H1 (cell line): Measurements from ENCODE around the gene MYO18A. TPM values are rescaled to one million over a fixed set of nuclear protein-coding genes. Genes with fewer than 3 reads are reported as not detected.

Experiments
- CTCF ChIA-PET: fragments of 300-600 bp; sonication (Branson Sonifier 250); formaldehyde crosslinking; loops from one replicate; lab custom pipeline; 2021; ENCODE audit not compliant: partially characterized antibody; lab: Charles Lee
- POLR2A ChIA-PET: fragments of 300-600 bp; sonication (Branson Sonifier 250); formaldehyde crosslinking; loops from one replicate; lab custom pipeline; 2021; ENCODE audit warnings: inconsistent platforms; ENCODE audit not compliant: partially characterized antibody; lab: Charles Lee
- DNase-seq, 2 experiments: peaks; one replicate each; pipeline versions ENCODE4 v3.0.0 to v3.0.0-alpha.2; 2010 to 2022; ENCODE audit warnings: low spot score in 2 of 2, low read depth in 1 of 2, mixed read lengths in 1 of 2
- FAIRE-seq: peaks from 2 replicates; lab custom pipeline; 2011; peaks lifted over from hg19 to GRCh38; lab: Jason Lieb, UNC
- H2AFZ ChIP-seq: 2 replicates; pipeline ENCODE4 v1.8.1; 2012; ENCODE audit warnings: low read length, inconsistent platforms
- H2AK5ac ChIP-seq: 2 replicates; pipeline ENCODE4 v1.6.1; 2013; ENCODE audit warnings: low read depth, low read length
- H2BK120ac ChIP-seq: replicated peaks from 2 replicates; pipeline ENCODE3; 2013; ENCODE audit warnings: low read depth, low read length, inconsistent platforms
- H2BK12ac ChIP-seq: 2 replicates; pipeline ENCODE4 v1.6.1; 2013; ENCODE audit warnings: low read depth, low read length
- H2BK15ac ChIP-seq: 2 replicates; pipeline ENCODE4 v1.6.1; 2013; ENCODE audit warnings: low read length
- H2BK20ac ChIP-seq: 2 replicates; pipeline ENCODE4 v1.6.1; 2013; ENCODE audit warnings: low read length
- H2BK5ac ChIP-seq: 2 replicates; pipeline ENCODE4 v1.6.1; 2013; ENCODE audit warnings: low read depth, low read length
- H3K14ac ChIP-seq: 2 replicates; pipeline ENCODE4 v1.6.1; 2013; ENCODE audit warnings: inconsistent platforms; ENCODE audit not compliant: insufficient read length
- H3K18ac ChIP-seq: 2 replicates; pipeline ENCODE4 v1.6.1; 2013; ENCODE audit warnings: low read length; ENCODE audit errors: extremely low read depth
- H3K23ac ChIP-seq: 2 replicates; pipeline ENCODE4 v1.6.1; 2013; ENCODE audit warnings: inconsistent platforms; ENCODE audit not compliant: insufficient read length
- H3K23me2 ChIP-seq: 2 replicates; pipeline ENCODE4 v1.6.1; 2013; ENCODE audit warnings: low read depth, low read length
- H3K27ac ChIP-seq: 2 replicates; pipeline ENCODE4 v1.6.1; 2011; ENCODE audit warnings: low read depth, low read length, inconsistent platforms
- H3K27me3 ChIP-seq, 4 experiments: replicated peaks in 1 of 4; 1 replicate in 1 of 4; 2 replicates in 3 of 4; pipeline versions ENCODE4 v1.6.1 to v1.8.1; 2011 to 2013; ENCODE audit warnings: low read length in 3 of 4, mild to moderate bottlenecking in 3 of 4, inconsistent platforms in 2 of 4, mixed read lengths in 2 of 4, moderate library complexity in 1 of 4; ENCODE audit not compliant: control insufficient read depth in 3 of 4, insufficient read depth in 3 of 4; ENCODE audit errors: extremely low read depth in 1 of 4
- H3K36me3 ChIP-seq, 4 experiments: 2 replicates each; pipeline versions ENCODE4 v1.6.1 to v1.8.1; 2011 to 2013; ENCODE audit warnings: mild to moderate bottlenecking in 4 of 4, low read length in 3 of 4, moderate library complexity in 2 of 4, control low read depth in 1 of 4, inconsistent platforms in 1 of 4; ENCODE audit not compliant: insufficient read depth in 4 of 4, control insufficient read depth in 2 of 4
- H3K4ac ChIP-seq: replicated peaks from 2 replicates; pipeline ENCODE3; 2013; ENCODE audit warnings: low read length, low read depth, mixed read lengths, inconsistent platforms; ENCODE audit not compliant: insufficient read length
- H3K4me1 ChIP-seq, 4 experiments: replicated peaks in 1 of 4; 1 replicate in 1 of 4; 2 replicates in 3 of 4; pipeline versions ENCODE4 v1.6.1 to v1.8.1; 2011 to 2013; ENCODE audit warnings: low read length in 3 of 4, inconsistent platforms in 2 of 4, mixed read lengths in 1 of 4; ENCODE audit not compliant: insufficient read depth in 4 of 4, control insufficient read depth in 3 of 4
- H3K4me2 ChIP-seq, 2 experiments: 2 replicates each; pipeline versions ENCODE4 v1.6.1 to v1.8.1; 2011 to 2013; ENCODE audit warnings: low read depth in 2 of 2, low read length in 2 of 2, control low read depth in 1 of 2, inconsistent platforms in 1 of 2, mild to moderate bottlenecking in 1 of 2; ENCODE audit not compliant: insufficient read depth in 1 of 2
- H3K4me3 ChIP-seq, 4 experiments: fragments of 200-600, 300-600 bp in 1 of 4; sonication (generic), shearing (Covaris generic), sonication (Bioruptor Twin) in 1 of 4; 2 replicates each; pipeline versions ENCODE4 v1.5.1 to v1.8.1; 2011 to 2016; ENCODE audit warnings: low read length in 4 of 4, low read depth in 3 of 4, control low read depth in 2 of 4, inconsistent platforms in 2 of 4, mild to moderate bottlenecking in 2 of 4, mixed read lengths in 1 of 4, moderate library complexity in 1 of 4; ENCODE audit not compliant: insufficient read depth in 2 of 4; ENCODE audit errors: extremely low read depth in 1 of 4
- H3K56ac ChIP-seq: replicated peaks from 2 replicates; pipeline ENCODE3; 2013; ENCODE audit warnings: low read depth, mild to moderate bottlenecking, mixed read lengths, low read length, inconsistent platforms; ENCODE audit not compliant: insufficient read length
- H3K79me1 ChIP-seq: 2 replicates; pipeline ENCODE4 v1.6.1; 2013; ENCODE audit warnings: low read depth, low read length, control low read depth
- H3K79me2 ChIP-seq, 2 experiments: 2 replicates each; pipeline versions ENCODE4 v1.6.1 to v1.8.1; 2012 to 2013; ENCODE audit warnings: low read length in 2 of 2, mild to moderate bottlenecking in 2 of 2, inconsistent platforms in 1 of 2; ENCODE audit not compliant: insufficient read depth in 2 of 2, control insufficient read depth in 1 of 2
- H3K9ac ChIP-seq, 4 experiments: replicated peaks in 1 of 4; 1 replicate in 1 of 4; 2 replicates in 3 of 4; pipeline versions ENCODE4 v1.6.1 to v1.8.1; 2011 to 2013; ENCODE audit warnings: low read depth in 3 of 4, low read length in 3 of 4, control low read depth in 2 of 4, mild to moderate bottlenecking in 2 of 4, moderate library complexity in 2 of 4, inconsistent platforms in 1 of 4; ENCODE audit errors: extremely low read depth in 1 of 4
- H3K9me3 ChIP-seq, 2 experiments: 2 replicates each; pipeline versions ENCODE4 v1.6.1 to v1.8.1; 2012 to 2013; ENCODE audit warnings: mild to moderate bottlenecking in 2 of 2, moderate library complexity in 2 of 2, control low read depth in 1 of 2, inconsistent platforms in 1 of 2, low read depth in 1 of 2, low read length in 1 of 2, mixed read lengths in 1 of 2; ENCODE audit not compliant: insufficient read depth in 2 of 2
- H4K20me1 ChIP-seq, 2 experiments: replicated peaks in 1 of 2; 2 replicates each; pipeline versions ENCODE3 to v1.8.1; 2011 to 2013; ENCODE audit warnings: inconsistent platforms in 2 of 2, low read length in 2 of 2, mild to moderate bottlenecking in 1 of 2; ENCODE audit not compliant: insufficient read depth in 2 of 2, control insufficient read depth in 1 of 2
- H4K5ac ChIP-seq: 2 replicates; pipeline ENCODE4 v1.6.1; 2013; ENCODE audit warnings: low read length, low read depth, mixed read lengths, inconsistent platforms; ENCODE audit not compliant: insufficient read length
- H4K8ac ChIP-seq: 2 replicates; pipeline ENCODE4 v1.8.0; 2013; ENCODE audit warnings: mild to moderate bottlenecking, moderate library complexity, low read length, inconsistent platforms; ENCODE audit not compliant: insufficient read depth; ENCODE audit errors: extremely low read depth
- H4K91ac ChIP-seq: replicated peaks from 2 replicates; pipeline ENCODE3; 2013; ENCODE audit warnings: low read length, mixed read lengths, inconsistent platforms; ENCODE audit not compliant: insufficient read length
- BACH1 ChIP-seq: IDR thresholded peaks from 2 replicates; pipeline ENCODE4 v1.6.1; 2012; ENCODE audit warnings: low read length, improper control_type of control experiment
- WGBS, 2 experiments: shearing (Covaris generic) in 1 of 2; methylation state at CpG; one replicate each; pipeline versions ENCODE4 v1.1.6 to v1.1.7; 2013 to 2015; ENCODE audit warnings: low lambda C conversion rate in 2 of 2, mixed read lengths in 2 of 2, inconsistent platforms in 1 of 2, low coverage in 1 of 2, missing lambda C conversion rate in 1 of 2; ENCODE audit not compliant: insufficient replicate concordance in 2 of 2, insufficient coverage in 1 of 2, insufficient read length in 1 of 2; ENCODE audit errors: extremely low coverage in 1 of 2, missing lambda C conversion rate in 1 of 2; 5-methylcytosine and 5-hydroxymethylcytosine counted together
- polyA plus RNA-seq, 7 experiments: library from polyadenylated mRNA; depleted of rRNA in 3 of 7; stranded (reverse) in 5 of 7; unstranded in 2 of 7; fragments of >200 nt in 5 of 7; fragments of 200-250 nt in 2 of 7; gene quantifications; 1 replicate in 5 of 7; 2 replicates in 1 of 7; 4 replicates in 1 of 7; pipeline versions ENCODE4 v1.2.1 to v1.2.3, GENCODE V29; 2011 to 2013; ENCODE audit warnings: missing spikeins in 2 of 7, mixed read lengths in 2 of 7
- total RNA-seq: library from RNA; stranded (reverse); fragmentation: NEBNext Ultra II Directional; extraction: Animal tissue kit (Norgen Biotek cat#: 25700); gene quantifications from 2 replicates; pipeline ENCODE4 v1.2.1, GENCODE V29; 2021

The MYO18A gene
- total and polyA plus RNA-seq, 2 of the 8 experiments (the other 6 are each of a cell fraction or from before 2014, with no cell fraction given) = 7.6 to 43.8 TPM

GRCh38 chr17:29059281-29059680 is 120.9 kb downstream of the MYO18A start:
- no peaks in the 10 kb centered on the region for H3K79me2 ChIP-seq
- no peak overlapping the region for H2AFZ ChIP-seq
- ChIA-PET CTCF (interaction anchor here (0.8 to 1.5 kb wide), 3 partner anchors 18 to 106 kb away, joined by 3 to 5 read pairs (median 5); no protein-coding TSS in a partner anchor), POLR2A (interaction anchor here (0.6 to 1.8 kb wide), 3 partner anchors 8 to 91 kb away, joined by 4 to 8 read pairs (median 4); no protein-coding TSS in a partner anchor)
- no peak overlapping the region for H2BK120ac ChIP-seq
- H4K8ac ChIP-seq = no peak overlapping the region
- H2BK15ac ChIP-seq = no peak overlapping the region
- peaks cover 9 to 23% (median 17%) of the 10 kb centered on the region in 4 experiments for H3K4me1 ChIP-seq
- H3K14ac ChIP-seq = no peak overlapping the region
- H2BK12ac ChIP-seq = no peak overlapping the region
- no peaks in the 10 kb centered on the region for H3K27me3 ChIP-seq
- no peak overlapping the region for H3K4me3 ChIP-seq
- H4K91ac ChIP-seq = no peak overlapping the region
- H3K18ac ChIP-seq = no peak overlapping the region
- H2AK5ac ChIP-seq = no peak overlapping the region
- H4K20me1 ChIP-seq = no peaks in the 10 kb centered on the region
- H3K4me2 ChIP-seq = no peak overlapping the region
- 91% methylated on average over 2 of the region's 2 CpGs; no CpG with 5 or more reads in 1 of the 2 experiments for WGBS, 2 experiments
- no peaks in the 10 kb centered on the region for H3K23me2 ChIP-seq
- peaks cover 0 to 7% (median 1%) of the 10 kb centered on the region in 4 experiments; a peak in 3 of 8 replicates for H3K36me3 ChIP-seq
- DNase-seq = no peak
- H3K27ac ChIP-seq = no peak overlapping the region
- H3K79me1 ChIP-seq = no peaks in the 10 kb centered on the region
- no peak overlapping the region for H3K56ac ChIP-seq
- H3K23ac ChIP-seq = no peak overlapping the region
- H2BK20ac ChIP-seq = no peak overlapping the region
- no peak overlapping the region for H3K4ac ChIP-seq
- H3K9ac ChIP-seq = no peak overlapping the region
- FAIRE-seq = no peak
- H4K5ac ChIP-seq = no peak overlapping the region
- no peaks in the 10 kb centered on the region for H3K9me3 ChIP-seq
- H2BK5ac ChIP-seq = no peak overlapping the region
- no peak for TF ChIP-seq BACH1
